GM19455 (cell line): Measurements from ENCODE around the gene CRIM1.

Experiments
- ATAC-seq: cut with Tn5 transposase; IDR thresholded peaks from one replicate; pipeline ENCODE4 v1.9.1; 2021; ENCODE audit not compliant: unreplicated experiment

CRIM1 gene

GRCh38 chr2:36451512-36451911 lies 95.9 kb downstream of the CRIM1 start:
- ATAC-seq, result no peak

DNA sequence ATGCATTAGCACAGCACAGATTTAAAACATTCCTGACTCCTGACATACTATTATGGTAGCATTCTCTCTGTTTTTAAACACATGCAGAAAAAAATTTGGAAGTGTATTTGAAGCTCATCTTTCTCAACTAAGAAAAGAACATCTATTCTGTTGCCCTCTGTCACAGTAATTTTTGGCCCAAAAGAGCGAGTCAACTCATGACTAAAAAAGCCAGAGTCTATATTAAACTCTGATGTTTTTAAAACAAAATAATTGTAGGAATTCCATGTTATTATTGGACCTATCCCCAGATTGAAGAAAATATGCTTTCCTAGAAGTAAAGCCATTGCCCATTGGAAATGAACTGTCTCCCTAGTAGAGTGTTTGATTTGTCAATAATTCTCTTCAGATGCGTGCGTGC lies 96.7 kb downstream of the CRIM1 start:
- no peak for ATAC-seq

GRCh38 chr2:36453652-36454051 lies 98.1 kb downstream of the CRIM1 start:
- no peak for ATAC-seq

DNA sequence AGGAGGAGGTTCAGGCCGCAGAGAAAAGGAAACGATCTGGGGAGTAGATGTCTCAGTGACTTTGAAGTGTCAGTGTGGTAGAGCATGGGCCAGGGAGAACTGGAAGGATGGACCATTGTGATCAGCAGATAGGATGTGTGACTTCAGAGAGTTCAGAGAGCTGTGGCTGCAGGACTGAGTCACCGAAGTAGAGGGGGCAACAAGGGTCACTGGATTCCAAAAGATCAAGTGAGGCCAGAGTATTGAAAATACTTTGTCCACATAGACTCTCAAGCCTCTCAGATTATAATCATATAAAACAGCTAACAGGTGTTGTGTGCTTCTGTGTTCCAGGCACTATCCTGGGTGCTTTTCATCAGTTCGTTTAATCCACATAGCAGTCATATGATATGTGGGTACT lies 99.4 kb downstream of the CRIM1 start:
- no peak for ATAC-seq

DNA sequence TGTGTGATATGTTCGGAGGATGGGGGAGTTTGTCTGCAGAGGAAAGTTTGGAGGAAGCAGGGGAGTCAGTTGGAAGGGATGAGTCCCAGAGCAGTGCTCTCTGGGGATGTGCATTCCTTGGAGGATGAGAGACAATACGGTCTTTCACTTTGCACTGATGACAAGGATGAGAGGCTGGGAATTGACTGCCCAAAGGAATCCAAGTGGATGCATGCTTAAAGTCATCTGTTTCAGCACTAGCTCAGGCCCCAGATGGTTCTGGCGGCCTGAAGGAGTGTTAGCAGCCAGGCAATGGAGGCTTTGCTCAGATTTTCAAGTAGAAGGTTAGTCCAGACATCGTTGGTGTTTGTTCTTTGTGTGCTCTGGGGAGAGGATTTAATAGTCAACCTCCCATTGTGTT lies 100.2 kb downstream of the CRIM1 start:
- ATAC-seq, result no peak

GRCh38 chr2:36456227-36457175 lies 100.9 kb downstream of the CRIM1 start:
- no peak for ATAC-seq

GRCh38 chr2:36458106-36458505 lies 102.5 kb downstream of the CRIM1 start:
- no peak for ATAC-seq

- no peak for ATAC-seq
Measured at GRCh38 chr2:36459725-36460137, 104.2 kb downstream of the CRIM1 start.

GRCh38 chr2:36461039-36461681 lies 105.6 kb downstream of the CRIM1 start:
- ATAC-seq, result no peak

DNA sequence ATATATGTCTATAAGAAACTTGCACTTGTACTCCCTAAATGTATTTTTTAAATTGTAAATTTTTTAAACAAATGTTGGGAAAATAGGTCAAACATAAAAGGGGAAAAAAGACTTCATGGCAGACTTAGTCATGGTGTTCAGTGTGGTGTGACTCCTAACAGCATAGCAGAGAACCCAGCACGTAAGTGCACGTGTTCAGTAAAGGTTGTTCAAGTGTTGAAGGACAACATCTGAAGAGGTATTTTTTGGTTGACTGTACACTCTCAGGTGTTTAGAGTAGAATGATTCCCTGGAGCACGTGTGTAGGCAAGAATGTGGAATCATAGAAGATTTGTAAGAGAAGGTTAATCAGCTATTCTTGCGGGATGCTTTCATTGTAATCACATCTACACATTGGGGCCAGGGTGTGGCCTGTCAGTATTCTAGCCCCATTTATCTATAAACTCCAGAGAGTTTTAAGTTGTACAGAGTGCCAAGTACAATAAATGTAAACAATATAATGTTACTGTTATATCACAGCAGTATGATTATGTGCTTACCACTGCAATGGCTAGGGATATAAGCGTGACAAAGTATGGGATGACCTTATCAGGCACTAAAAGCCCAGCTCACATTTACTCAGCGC lies 106.8 kb downstream of the CRIM1 start:
- no peak for ATAC-seq

DNA sequence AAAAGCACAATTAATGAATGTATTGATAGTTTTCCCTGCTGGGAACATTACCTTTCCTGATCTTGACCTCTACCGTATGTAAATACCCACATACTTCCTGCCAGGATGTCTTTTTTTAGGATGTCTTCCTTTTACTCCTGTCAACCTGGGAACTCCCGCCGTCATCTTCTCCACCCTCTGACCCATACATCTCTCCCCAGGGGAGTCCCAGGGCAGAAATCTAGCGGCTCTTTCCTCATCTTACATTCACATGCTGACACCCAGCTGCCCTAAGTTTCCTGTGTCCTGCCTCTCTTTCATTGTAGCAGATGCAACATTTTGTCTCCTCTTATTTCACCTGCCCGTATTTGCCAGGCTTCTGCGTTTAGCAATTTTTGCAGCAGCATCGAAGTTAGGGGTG lies 107.8 kb downstream of the CRIM1 start:
- no peak for ATAC-seq

- no peak for ATAC-seq
Measured at GRCh38 chr2:36464006-36464721, 108.6 kb downstream of the CRIM1 start.

DNA sequence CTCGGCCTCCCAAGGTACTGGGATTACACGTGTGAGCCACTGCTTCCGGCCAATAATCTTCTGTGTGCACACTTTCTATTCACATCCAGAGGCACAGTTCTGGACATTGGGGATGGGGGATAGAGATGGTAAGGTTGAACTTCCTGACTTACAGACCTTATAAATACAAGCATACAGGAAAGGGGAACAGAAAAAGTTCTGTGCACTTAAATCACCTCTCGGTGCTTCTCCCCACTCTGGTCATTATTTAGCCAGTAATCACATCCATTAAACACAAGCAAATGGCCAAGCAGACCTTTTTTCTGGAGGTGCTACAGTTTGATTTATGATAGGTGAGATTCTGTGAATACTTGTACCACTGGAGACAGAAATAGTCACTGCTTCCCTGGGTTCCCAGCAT lies 110.6 kb downstream of the CRIM1 start:
- no peak for ATAC-seq

GRCh38 chr2:36468463-36469105 lies 113.0 kb downstream of the CRIM1 start:
- no peak for ATAC-seq

GRCh38 chr2:36469106-36469477 lies 113.5 kb downstream of the CRIM1 start:
- no peak for ATAC-seq

DNA sequence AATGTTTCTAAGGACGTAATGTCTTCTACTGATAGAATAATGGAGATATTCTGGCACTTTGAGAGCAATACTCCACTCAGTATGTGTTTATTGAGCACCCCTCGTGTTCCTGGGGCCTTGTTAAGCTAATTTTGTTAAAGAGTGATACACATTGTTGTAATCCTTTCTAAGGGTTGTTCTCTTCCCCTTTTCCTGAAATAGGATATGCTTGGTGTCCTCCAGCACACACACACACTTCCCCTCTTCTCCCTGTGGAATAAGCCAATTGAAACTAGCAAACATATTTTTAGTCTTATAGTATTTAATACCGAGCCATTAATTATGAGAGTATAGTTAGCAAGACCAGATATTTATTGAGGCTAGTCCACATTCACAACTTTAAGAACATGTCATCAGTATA lies 114.1 kb downstream of the CRIM1 start:
- ATAC-seq, result no peak

- ATAC-seq, result no peak
Measured at GRCh38 chr2:36473230-36473629, 117.7 kb downstream of the CRIM1 start.

DNA sequence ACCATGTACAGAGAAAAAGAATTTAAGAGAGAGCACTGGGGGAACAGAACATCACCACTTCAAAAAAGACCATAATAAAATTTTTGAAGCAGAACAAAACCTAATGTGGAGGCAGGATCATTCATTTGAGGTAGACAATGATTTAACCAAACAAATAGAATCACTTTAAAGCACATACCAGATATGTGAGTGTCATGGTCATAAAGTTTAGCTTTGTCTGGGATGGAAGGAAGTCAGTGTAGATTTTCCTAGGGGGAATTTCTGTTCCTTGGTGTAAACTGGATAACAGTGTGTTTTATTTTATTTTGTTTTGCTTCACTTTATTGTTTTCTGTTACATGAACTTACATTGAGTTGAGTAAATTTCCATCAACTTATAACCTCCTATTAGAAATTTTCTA lies 120.8 kb downstream of the CRIM1 start:
- no peak for ATAC-seq

GRCh38 chr2:36477315-36477714 lies 121.7 kb downstream of the CRIM1 start:
- no peak for ATAC-seq

GRCh38 chr2:36477746-36478145 lies 122.2 kb downstream of the CRIM1 start:
- ATAC-seq, result no peak

- no peak for ATAC-seq
Measured at GRCh38 chr2:36478332-36478738, 122.8 kb downstream of the CRIM1 start.
